HCT116 (cell line): ENCODE data around the gene RNF145. TPM values are rescaled to one million over a fixed set of nuclear protein-coding genes. Genes with fewer than 3 reads are reported as not detected.

Experiments used
- ATAC-seq: fragments of 200-7000 bp; cut with Tn5 transposase; 2 replicates; pipeline ENCODE4 v1.9.1; 2020; ENCODE audit warnings: mild to moderate bottlenecking, moderate library complexity
- BruUV-seq: library from RNA; stranded (reverse); fragments of 400-500 nt; replicated peaks from 2 replicates; lab custom pipeline; 2021; lab: Mats Ljungman, UMichigan
- CTCF ChIA-PET: fragments of 300-600 bp; sonication (Branson Sonifier 250); formaldehyde crosslinking; loops from one replicate; lab custom pipeline; 2021; ENCODE audit warnings: antibody characterized with exemption; lab: Charles Lee
- POLR2A ChIA-PET: fragments of 300-600, 350-600 bp; sonication (Branson Sonifier 250); formaldehyde crosslinking; loops from one replicate; lab custom pipeline; 2021; ENCODE audit warnings: antibody characterized with exemption; lab: Charles Lee
- RAD21 ChIA-PET, 2 experiments: fragments of 300-600 bp; sonication (Branson Sonifier 250); formaldehyde crosslinking; loops; one replicate each; lab custom pipeline; 2023; ENCODE audit warnings: low total read pairs in 2 of 2; ENCODE audit not compliant: uncharacterized antibody in 2 of 2, unreplicated experiment in 2 of 2, low non-redundant PET in 1 of 2; lab: Charles Lee
- DNase-seq: peaks from one replicate; pipeline ENCODE4 v3.0.0-alpha.2; 2010; ENCODE audit warnings: low read depth, low spot score
- H2AFZ ChIP-seq: fragments of 200-600 bp; shearing (Covaris generic), sonication (generic); 2 replicates; pipeline ENCODE4 v1.6.1; 2017; ENCODE audit warnings: low read depth, mixed run types, mixed read lengths, antibody characterized with exemption, low read length; ENCODE audit not compliant: poor library complexity, severe bottlenecking
- H3K27ac ChIP-seq: 2 replicates; pipeline ENCODE4 v1.5.1; 2012; ENCODE audit warnings: low read depth, low read length
- H3K27me3 ChIP-seq: fragments of 200-600 bp; sonication (generic); 2 replicates; pipeline ENCODE4 v1.6.1; 2016; ENCODE audit warnings: mixed run types, low read length, mixed read lengths; ENCODE audit not compliant: insufficient read depth
- H3K36me3 ChIP-seq, 2 experiments: fragments of 200-500 bp in 1 of 2; fragments of 200-600 bp in 1 of 2; sonication (Bioruptor generic) in 1 of 2; sonication (generic) in 1 of 2; 2 replicates each; pipeline versions ENCODE4 v1.5.1 to v1.6.1; 2014 to 2016; ENCODE audit warnings: low read length in 2 of 2, inconsistent platforms in 1 of 2, mixed read lengths in 1 of 2, mixed run types in 1 of 2; ENCODE audit not compliant: insufficient read depth in 2 of 2, control insufficient read depth in 1 of 2
- H3K4me1 ChIP-seq, 2 experiments: fragments of 200-600 bp in 1 of 2; sonication (generic) in 1 of 2; 2 replicates each; pipeline versions ENCODE4 v1.5.1 to v1.6.1; 2012 to 2017; ENCODE audit warnings: low read length in 2 of 2, inconsistent platforms in 1 of 2, mild to moderate bottlenecking in 1 of 2, mixed read lengths in 1 of 2, mixed run types in 1 of 2, moderate library complexity in 1 of 2; ENCODE audit not compliant: insufficient read depth in 2 of 2, control insufficient read depth in 1 of 2
- H3K4me2 ChIP-seq: fragments of 200-600 bp; sonication (generic); 2 replicates; pipeline ENCODE4 v1.6.1; 2017; ENCODE audit warnings: mixed run types, low read length, mixed read lengths
- H3K4me3 ChIP-seq, 2 experiments: fragments of 200-600 bp in 1 of 2; sonication (generic) in 1 of 2; replicated peaks in 1 of 2; 2 replicates each; pipeline ENCODE4 v1.5.1; 2011 to 2016; ENCODE audit warnings: low read length in 2 of 2, control low read depth in 1 of 2, low read depth in 1 of 2, mild to moderate bottlenecking in 1 of 2, mixed read lengths in 1 of 2, mixed run types in 1 of 2
- H3K79me2 ChIP-seq: fragments of 200-600 bp; sonication (generic); 2 replicates; pipeline ENCODE4 v1.6.1; 2017; ENCODE audit warnings: mild to moderate bottlenecking, mixed run types, low read length, moderate library complexity, mixed read lengths; ENCODE audit not compliant: insufficient read depth
- H3K9ac ChIP-seq: fragments of 200-600 bp; sonication (generic); 2 replicates; pipeline ENCODE4 v1.6.1; 2016; ENCODE audit warnings: low read length, mixed read lengths
- H3K9me2 ChIP-seq: fragments of 200-600 bp; sonication (generic), shearing (Covaris generic); 2 replicates; pipeline ENCODE4 v1.6.1; 2017; ENCODE audit warnings: mixed run types, mild to moderate bottlenecking, moderate library complexity; ENCODE audit not compliant: insufficient read depth
- H3K9me3 ChIP-seq, 2 experiments: fragments of 200-500 bp in 1 of 2; fragments of 200-600 bp in 1 of 2; sonication (Bioruptor generic) in 1 of 2; sonication (generic) in 1 of 2; 2 replicates each; pipeline ENCODE4 v1.6.1; 2014 to 2017; ENCODE audit warnings: low read length in 2 of 2, mixed read lengths in 2 of 2, inconsistent platforms in 1 of 2, low read depth in 1 of 2, mild to moderate bottlenecking in 1 of 2, mixed run types in 1 of 2, moderate library complexity in 1 of 2; ENCODE audit not compliant: control insufficient read depth in 1 of 2, insufficient read depth in 1 of 2
- H4K20me1 ChIP-seq: fragments of 200-600 bp; sonication (generic), shearing (Covaris generic); 2 replicates; pipeline ENCODE4 v1.6.1; 2017; ENCODE audit warnings: mixed run types, mild to moderate bottlenecking, moderate library complexity; ENCODE audit not compliant: insufficient read depth
- ATF3 ChIP-seq: IDR thresholded peaks from 2 replicates; pipeline ENCODE4 v1.6.1; 2012
- CBX3 ChIP-seq: IDR thresholded peaks from 2 replicates; pipeline ENCODE4 v1.6.1; 2012; ENCODE audit warnings: low read depth
- JUND ChIP-seq: IDR thresholded peaks from 2 replicates; pipeline ENCODE4 v1.6.1; 2012
- POLR2A ChIP-seq: IDR thresholded peaks from 2 replicates; pipeline ENCODE4 v1.7.0; 2011; ENCODE audit warnings: borderline replicate concordance; ENCODE audit not compliant: insufficient read depth, insufficient read length; ENCODE audit errors: extremely low read depth
- POLR2AphosphoS5 ChIP-seq: IDR thresholded peaks from 2 replicates; pipeline ENCODE4 v1.6.1; 2011; ENCODE audit warnings: mild to moderate bottlenecking, low read depth, low read length, moderate library complexity
- REST ChIP-seq: IDR thresholded peaks from 2 replicates; pipeline ENCODE4 v1.6.1; 2012; ENCODE audit warnings: low read depth
- ZBTB33 ChIP-seq: IDR thresholded peaks from 2 replicates; pipeline ENCODE4 v1.6.1; 2011; ENCODE audit warnings: mild to moderate bottlenecking, low read length, moderate library complexity; ENCODE audit not compliant: insufficient replicate concordance; ENCODE audit errors: extremely low read depth
- intact Hi-C: fragments of 100-400 bp; cut with micrococcal nuclease; formaldehyde crosslinking; loops from 2 replicates; pipeline ENCODE4 v1.10.0; 2022
- total RNA-seq: library from RNA; stranded (reverse); gene quantifications from one replicate; pipeline ENCODE4 v1.2.1, GENCODE V29; 2021; ENCODE audit not compliant: unreplicated experiment

Gene RNF145
- total RNA-seq, 1 experiment from 2014 or later: 60.6 TPM

GRCh38 chr5:159257629-159258283 lies 48.4 kb upstream of the RNF145 start:
- CTCF ChIA-PET: no interaction called here
- no peak overlapping the region for H3K4me2 ChIP-seq
- no peak overlapping the region for H3K4me3 ChIP-seq
- POLR2A ChIA-PET: no interaction called here
- H4K20me1 ChIP-seq: no peaks in the 10 kb centered on the region
- no peak overlapping the region for H3K9ac ChIP-seq
- H3K79me2 ChIP-seq: no peaks in the 10 kb centered on the region
- ATAC-seq (no peak), DNase-seq (no peak)
- RAD21 ChIA-PET: no interaction called here
- intact Hi-C loops: no loop called here
- H3K4me1 ChIP-seq: peaks cover 0 to 9% of the 10 kb centered on the region in 2 experiments; a peak in 2 of 4 replicates
- no TSS peak for BruUV-seq
- H3K27ac ChIP-seq: no peak overlapping the region
- no peak overlapping the region for H2AFZ ChIP-seq
- no peaks in the 10 kb centered on the region for H3K27me3 ChIP-seq
- TF ChIP-seq REST: no peak
- H3K9me2 ChIP-seq: no peaks in the 10 kb centered on the region
- no peaks in the 10 kb centered on the region for H3K9me3 ChIP-seq
- H3K36me3 ChIP-seq: no peaks in the 10 kb centered on the region

GRCh38 chr5:159257007-159257406 lies 47.7 kb upstream of the RNF145 start:
- intact Hi-C loops: no loop called here
- no peak for ATAC-seq
- TF ChIP-seq ZBTB33: no peak
- TF ChIP-seq CBX3: no peak
- TF ChIP-seq JUND: no peak
- TF ChIP-seq POLR2A: no peak
- no peak for TF ChIP-seq REST
- TF ChIP-seq ATF3: no peak
- no peak for TF ChIP-seq POLR2AphosphoS5

More at GRCh38 chr5:159257007-159257406, 47.7 kb upstream of the RNF145 start:
- Histone ChIP-seq H4K20me1 (no peaks in the 10 kb centered on the region), H3K36me3 (no peaks in the 10 kb centered on the region), H3K9me3 (no peaks in the 10 kb centered on the region), H3K27me3 (no peaks in the 10 kb centered on the region), H3K4me3 (no peak overlapping the region), H2AFZ (no peak overlapping the region), H3K9me2 (no peaks in the 10 kb centered on the region), H3K79me2 (no peaks in the 10 kb centered on the region), H3K9ac (no peak overlapping the region), H3K4me2 (no peak overlapping the region), H3K4me1 (peaks cover 0 to 2% of the 10 kb centered on the region in 2 experiments; a peak in 2 of 4 replicates), H3K27ac (no peak overlapping the region)
- ChIA-PET RAD21 (no interaction called here), CTCF (no interaction called here), POLR2A (no interaction called here)
- no peak for DNase-seq
- no TSS peak for BruUV-seq
